HS-27A (cell line): ENCODE data around the gene RNF149.
"Not testable (repeated sequence)": the region's sequence is repeated elsewhere in the genome, so short reads cannot be mapped to it uniquely, and the experiment has no call there.

Experiments
- DNase-seq: peaks from one replicate; pipeline ENCODE4 v3.0.0-alpha.2; 2012; ENCODE audit warnings: low read depth, missing footprints

Gene RNF149

DNA sequence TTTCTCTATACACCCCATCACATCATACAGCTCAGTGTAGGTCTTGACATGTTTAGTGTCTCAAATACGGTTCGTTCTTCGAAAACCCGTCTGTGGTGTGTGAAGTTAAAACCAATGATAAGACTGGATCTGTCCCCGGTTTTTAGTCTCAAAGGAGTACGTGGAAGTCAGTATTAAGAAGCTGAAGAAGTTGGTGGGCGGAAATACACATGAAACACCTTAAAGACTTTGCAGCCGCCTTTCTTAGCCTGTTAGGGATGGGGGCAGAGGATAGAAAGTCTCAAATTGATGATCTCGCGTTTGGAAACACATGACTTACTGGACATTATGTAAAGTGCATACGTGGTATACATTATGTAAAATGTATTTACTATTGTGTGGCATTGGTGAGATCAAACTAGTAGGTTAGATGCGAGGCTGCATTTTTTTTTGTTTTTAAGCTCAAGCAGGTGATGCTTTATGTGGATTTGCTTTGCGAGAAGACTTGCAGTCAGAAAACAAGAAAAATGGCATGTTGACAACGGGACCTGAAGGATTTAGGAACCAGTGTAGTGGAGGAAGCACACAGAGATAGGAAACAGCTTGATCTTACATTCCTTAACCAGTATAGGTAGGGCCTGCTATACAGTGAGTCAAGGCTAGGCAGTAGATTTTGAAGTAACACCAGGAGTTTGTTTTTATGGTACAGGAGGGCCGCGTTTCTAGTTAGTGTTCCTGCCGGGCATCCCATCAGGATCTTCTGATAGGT is 54.6 kb downstream of the RNF149 start:
- DNase-seq, result no peak

DNA sequence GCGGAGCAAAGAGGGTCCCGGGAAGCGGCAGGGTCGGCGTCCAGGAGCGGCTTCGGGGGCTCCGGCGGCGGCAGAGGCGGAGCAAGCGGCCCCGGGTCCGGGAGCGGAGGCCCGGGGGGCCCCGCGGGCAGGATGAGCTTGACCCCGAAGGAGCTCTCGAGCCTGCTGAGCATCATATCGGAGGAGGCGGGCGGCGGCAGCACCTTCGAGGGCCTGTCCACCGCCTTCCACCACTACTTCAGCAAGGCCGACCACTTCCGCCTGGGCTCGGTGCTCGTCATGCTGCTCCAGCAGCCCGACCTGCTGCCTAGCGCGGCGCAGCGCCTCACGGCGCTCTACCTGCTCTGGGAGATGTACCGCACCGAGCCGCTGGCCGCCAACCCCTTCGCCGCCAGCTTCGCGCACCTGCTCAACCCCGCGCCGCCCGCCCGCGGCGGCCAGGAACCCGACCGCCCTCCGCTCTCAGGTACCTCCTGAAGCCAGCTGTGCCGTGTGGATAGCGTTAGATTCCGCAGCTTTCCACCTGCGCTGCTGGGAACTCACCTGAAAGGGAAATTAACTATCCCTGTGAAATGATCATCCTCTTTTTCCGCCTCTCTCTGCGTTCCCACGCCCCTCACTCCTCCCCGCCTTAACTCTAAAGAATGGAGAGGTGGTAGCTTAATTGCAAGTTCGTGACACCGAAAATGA is 55.3 kb downstream of the RNF149 start:
- DNase-seq, result peak; percentile 8

- peak; percentile 91 for DNase-seq
Measured at GRCh38 chr2:101252408-101253012, 56.0 kb downstream of the RNF149 start, which contains the start of gene CNOT11. CNOT11 (plus strand) TSS chr2:101252886; CDS start chr2:101252965, 79 bp downstream.

GRCh38 chr2:101251844-101252407 is 56.6 kb downstream of the RNF149 start:
- DNase-seq, result no peak

DNA sequence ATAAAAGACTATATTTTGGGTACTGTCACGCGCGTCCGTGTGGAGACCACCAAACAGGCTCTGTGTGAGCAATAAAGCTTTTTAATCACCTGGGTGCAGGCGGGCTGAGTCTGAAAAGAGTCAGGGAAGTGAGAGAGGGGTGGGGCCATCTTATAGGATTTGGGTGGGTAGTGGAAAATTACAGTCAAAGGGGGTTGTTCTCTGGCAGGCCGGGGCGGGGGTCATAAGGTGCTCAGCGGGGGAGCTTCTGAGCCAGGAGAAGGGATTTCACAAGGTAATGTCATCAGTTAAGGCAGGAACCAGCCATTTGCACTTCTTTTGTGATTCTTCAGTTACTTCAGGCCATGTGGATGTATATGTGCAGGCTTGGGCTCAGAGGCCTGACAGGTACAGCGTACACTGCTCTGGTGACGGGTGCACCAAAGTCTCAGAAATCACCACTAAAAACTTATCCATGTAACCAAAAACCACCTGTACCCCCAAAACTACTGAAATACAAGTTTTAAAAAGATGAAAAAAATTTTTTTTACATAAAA is 57.2 kb downstream of the RNF149 start:
- DNase-seq, result not testable (repeated sequence)

- no peak for DNase-seq
Measured at GRCh38 chr2:101249826-101250225, 58.7 kb downstream of the RNF149 start.

- not testable (repeated sequence) for DNase-seq
Measured at GRCh38 chr2:101248756-101249155, 59.7 kb downstream of the RNF149 start.

- not testable (repeated sequence) for DNase-seq
Measured at GRCh38 chr2:101245468-101245867, 63.0 kb downstream of the RNF149 start.

DNA sequence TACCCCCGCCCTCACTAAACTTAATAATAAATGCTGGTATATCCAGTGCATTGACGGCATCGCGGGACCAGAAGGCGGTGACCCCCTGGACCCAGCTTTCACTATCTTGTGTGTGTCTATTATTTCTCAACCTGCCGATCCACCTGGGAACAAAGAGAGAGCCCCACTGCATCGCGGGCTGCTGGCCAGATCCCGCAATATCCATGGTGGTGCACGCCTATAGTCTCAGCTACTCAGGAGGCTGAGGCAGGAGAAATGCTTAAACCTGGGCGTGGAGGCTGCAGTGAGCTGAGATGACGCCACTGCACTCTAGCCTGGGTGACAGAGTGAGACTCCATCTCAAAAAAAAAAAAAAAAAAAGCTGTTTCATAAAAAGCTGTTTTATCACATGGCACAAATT is 63.6 kb downstream of the RNF149 start:
- DNase-seq, result not testable (repeated sequence)

GRCh38 chr2:101244373-101244772 is 64.1 kb downstream of the RNF149 start:
- not testable (repeated sequence) for DNase-seq

DNA sequence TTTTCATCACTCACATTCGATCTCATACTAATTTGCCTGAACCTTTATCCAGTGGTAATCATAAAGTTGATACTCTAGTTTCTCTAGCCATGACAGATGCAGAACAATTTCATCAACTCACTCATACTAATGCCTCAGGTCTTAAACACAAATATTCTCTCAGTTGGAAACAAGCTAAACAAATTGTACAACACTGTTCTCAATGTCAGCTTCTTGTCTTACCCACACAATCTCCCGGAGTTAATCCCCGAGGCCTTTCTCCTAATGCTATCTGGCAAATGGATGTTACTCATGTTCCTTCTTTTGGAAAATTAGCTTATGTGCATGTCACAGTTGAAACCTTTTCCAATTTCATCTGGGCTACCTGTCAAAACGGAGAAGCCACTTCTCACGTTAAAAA is 67.3 kb downstream of the RNF149 start:
- no peak for DNase-seq

DNA sequence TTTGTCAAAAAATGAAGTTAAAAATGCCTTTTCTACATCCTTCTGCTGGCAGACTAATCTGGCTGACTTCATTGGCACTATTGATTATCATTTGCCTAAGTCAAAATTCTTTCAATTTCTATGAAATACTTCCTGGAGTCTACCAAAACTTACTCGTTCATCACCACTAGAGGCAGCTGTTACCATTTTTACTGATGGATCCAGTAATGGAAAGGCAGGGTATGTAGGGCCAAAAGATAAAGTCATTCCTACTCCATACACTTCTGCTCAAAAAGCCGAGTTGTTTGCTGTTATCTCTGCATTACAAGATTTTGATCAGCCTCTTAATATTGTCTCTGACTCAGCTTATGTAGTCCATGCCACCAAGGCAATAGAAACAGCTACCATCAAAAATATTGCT is 67.8 kb downstream of the RNF149 start:
- DNase-seq, result not testable (repeated sequence)

GRCh38 chr2:101239760-101240118 is 68.8 kb downstream of the RNF149 start:
- not testable (repeated sequence) for DNase-seq

GRCh38 chr2:101238930-101239759 is 69.4 kb downstream of the RNF149 start:
- DNase-seq, result no peak

- not testable (repeated sequence) for DNase-seq
Measured at GRCh38 chr2:101237944-101238343, 70.6 kb downstream of the RNF149 start.

DNA sequence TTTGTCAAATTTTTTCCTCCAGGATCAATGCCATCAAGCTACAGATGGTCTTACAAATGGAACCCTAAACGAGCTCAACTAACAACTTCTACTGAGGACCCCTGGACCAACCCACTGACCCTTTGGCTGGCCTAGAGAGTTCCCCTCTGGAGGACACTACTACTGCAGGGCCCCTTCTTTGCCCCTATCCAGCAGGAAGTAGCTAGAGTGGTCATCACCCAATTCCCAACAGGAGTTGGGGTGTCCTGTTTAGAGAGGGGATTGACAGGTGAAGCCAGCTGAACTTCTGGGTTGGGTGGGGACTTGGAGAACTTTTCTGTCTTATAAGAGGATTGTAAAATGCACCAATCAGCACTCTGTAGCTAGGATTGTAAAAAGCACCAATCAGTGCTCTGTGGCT is 72.5 kb downstream of the RNF149 start:
- DNase-seq, result not testable (repeated sequence)

DNA sequence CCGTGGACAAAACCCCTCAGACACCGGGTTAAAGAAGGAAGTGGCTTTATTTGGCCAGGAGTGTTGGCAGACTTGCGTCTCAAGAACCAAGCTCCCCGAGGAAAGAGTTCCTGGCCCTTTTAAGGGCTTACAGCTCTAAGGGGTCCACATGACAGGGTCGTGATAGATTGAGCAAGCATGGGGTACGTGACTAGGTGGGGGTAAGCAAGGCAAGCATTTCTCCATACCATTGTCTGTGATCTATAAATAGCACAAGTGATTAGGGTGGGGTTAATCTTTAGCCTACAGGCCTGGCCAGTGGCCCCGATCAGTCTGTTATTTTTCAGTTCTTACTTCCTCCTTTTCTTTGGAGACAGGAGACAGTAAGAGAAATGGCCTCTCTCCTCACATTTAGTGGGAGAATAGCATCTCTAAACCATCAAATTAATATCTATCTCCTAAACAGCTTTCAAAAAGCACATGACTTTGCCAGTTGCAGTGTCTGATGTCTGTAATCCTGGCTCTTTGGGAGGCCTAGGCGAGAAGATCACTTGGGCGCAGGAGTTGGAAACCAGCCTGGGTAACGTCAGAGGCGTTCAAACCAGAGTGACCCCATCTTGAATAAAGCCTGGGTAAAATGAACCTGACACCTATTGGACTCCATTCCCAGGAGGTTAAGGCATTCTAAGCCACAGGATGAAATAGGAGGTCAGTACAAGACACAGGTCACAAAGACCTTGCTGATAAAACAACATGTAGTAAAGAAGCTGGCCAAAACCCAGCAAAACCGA is 74.1 kb downstream of the RNF149 start:
- DNase-seq, result no peak

DNA sequence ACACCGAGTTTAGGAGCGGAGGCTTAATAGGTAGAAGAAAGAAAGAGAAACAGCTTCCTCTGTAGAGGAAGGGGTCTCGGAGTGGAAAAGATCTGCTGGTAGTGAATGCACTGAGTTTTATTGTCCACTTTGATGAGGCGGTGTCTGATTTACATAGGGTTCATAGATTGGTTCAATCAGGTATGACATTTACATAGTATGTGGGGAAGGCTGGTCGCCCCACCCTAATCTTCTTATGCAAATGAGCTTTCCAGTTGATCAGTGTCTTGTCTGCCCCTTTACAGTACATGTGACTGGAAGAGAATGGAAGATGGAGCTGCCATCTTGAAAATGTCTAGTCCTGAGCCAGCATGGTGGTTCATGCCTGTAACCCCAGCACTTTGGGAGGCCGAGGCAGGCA is 75.7 kb downstream of the RNF149 start:
- no peak for DNase-seq

- DNase-seq, result no peak
Measured at GRCh38 chr2:101231937-101232730, 76.4 kb downstream of the RNF149 start.

GRCh38 chr2:101231240-101231639 is 77.3 kb downstream of the RNF149 start:
- DNase-seq, result no peak
